GM23338 (cell line): Measurements from ENCODE around the gene FHDC1.

Experiments used
- CTCF ChIP-seq, 2 experiments: fragments of 200-600 bp in 1 of 2; sonication (generic) in 1 of 2; conservative IDR thresholded peaks; 2 replicates each; pipeline versions ENCODE4 v1.5.1 to v1.6.1; 2016 to 2017; ENCODE audit warnings: antibody characterized with exemption in 2 of 2, low read depth in 2 of 2, mild to moderate bottlenecking in 2 of 2, moderate library complexity in 1 of 2
- POLR2AphosphoS5 ChIP-seq: IDR thresholded peaks from 2 replicates; pipeline ENCODE4 v1.6.1; 2016; ENCODE audit warnings: antibody characterized with exemption, low read depth
- ZNF462 ChIP-seq: fragments of 250-450 bp; sonication (Bioruptor Pico); IDR thresholded peaks from 2 replicates; pipeline ENCODE4 v1.5.0; 2020; ENCODE audit warnings: mild to moderate bottlenecking, moderate library complexity

GRCh38 chr4:153026591-153027346, 90.6 kb downstream of the FHDC1 start:
- TF ChIP-seq ZNF462 (no peak), CTCF (conservative IDR thresholded peaks at IDR 0.05; ENCODE audit: low read depth in 2 of 2) (no peak), POLR2AphosphoS5 (no peak)
